ENCODE results near the gene FCF1. TPM values are rescaled to one million over a fixed set of nuclear protein-coding genes. Genes with fewer than 3 reads are reported as not detected.
A peak's percentile ranks its signal among the peaks of the same experiment; 100 is the strongest.

The FCF1 gene
- total RNA-seq, 1 donor from 2014 or later: 10.0 TPM

DNA sequence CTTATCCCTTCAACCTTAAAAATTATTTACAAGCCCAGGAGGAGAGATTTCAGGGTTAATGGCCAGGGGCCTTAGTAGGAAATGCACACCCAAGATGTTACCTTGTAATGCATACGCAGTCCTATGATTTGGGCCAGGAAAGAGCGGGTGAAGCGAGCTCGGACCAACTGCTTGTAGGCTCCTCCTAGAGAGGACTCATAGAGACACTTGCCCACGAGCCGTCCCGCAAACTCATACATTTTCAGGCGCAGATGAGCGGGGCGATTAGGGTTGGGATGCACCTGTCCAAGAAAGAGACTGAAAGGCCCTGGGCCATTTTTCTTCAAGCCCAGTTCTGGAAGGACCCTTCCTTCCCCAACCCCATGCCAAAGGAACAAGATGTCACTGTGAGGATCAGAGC, 43.1 kb upstream of the FCF1 start:
- Histone ChIP-seq H3K27ac (peak overlapping the region; percentile 78 to 87), H3K27me3 (no peaks in the 10 kb centered on the region), H3K4me3 (no peak overlapping the region), H3K36me3 (peaks cover 24 to 57% of the 10 kb centered on the region in 2 donors), H3K4me1 (peaks cover 3 to 15% of the 10 kb centered on the region in 2 donors), H3K9me3 (no peaks in the 10 kb centered on the region)
- intact Hi-C loops (cut with DNase I): loop anchor here (2.0 kb wide), 1 partner anchor 57 kb away; the partner anchor contains the start of gene LTBP2
- TF ChIP-seq, protein P1, sequence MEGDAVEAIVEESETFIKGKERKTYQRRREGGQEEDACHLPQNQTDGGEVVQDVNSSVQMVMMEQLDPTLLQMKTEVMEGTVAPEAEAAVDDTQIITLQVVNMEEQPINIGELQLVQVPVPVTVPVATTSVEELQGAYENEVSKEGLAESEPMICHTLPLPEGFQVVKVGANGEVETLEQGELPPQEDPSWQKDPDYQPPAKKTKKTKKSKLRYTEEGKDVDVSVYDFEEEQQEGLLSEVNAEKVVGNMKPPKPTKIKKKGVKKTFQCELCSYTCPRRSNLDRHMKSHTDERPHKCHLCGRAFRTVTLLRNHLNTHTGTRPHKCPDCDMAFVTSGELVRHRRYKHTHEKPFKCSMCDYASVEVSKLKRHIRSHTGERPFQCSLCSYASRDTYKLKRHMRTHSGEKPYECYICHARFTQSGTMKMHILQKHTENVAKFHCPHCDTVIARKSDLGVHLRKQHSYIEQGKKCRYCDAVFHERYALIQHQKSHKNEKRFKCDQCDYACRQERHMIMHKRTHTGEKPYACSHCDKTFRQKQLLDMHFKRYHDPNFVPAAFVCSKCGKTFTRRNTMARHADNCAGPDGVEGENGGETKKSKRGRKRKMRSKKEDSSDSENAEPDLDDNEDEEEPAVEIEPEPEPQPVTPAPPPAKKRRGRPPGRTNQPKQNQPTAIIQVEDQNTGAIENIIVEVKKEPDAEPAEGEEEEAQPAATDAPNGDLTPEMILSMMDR (IDR thresholded peaks at IDR 0.05): no peak
- DNase-seq (ENCODE audit: low spot score in 2 of 2): no peak

DNA sequence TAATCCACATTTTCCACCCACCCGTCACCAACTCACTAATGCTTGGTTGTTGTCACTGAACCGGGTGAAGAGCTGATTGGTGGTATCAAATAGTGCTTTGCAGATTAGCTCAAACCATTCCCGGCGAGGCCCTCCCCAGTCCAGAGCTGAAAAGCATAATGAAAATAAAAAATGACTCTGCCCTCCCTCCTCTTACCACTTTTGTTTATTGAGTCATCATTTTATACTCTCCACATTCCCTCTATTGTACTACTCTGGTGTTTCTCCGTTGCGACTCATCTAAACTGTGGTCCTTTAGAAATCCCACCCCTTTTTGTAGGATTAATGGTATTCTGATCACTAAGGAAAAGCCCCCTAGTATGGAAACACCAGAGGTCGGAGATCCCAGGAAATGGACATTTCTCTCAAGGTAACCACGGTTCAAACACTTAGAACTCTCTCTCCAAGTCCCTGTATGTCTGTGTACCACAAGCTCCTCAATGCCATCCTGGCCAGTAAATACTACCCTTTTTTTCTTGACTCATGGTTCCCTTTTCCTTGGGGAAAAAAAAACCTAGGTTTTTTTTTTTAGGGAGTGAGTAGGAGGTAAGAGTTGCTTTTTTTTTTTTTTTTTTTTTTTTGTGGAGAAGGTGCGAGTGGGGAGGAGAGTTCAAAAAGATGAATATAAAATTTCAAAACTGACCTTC, 42.1 kb upstream of the FCF1 start:
- peaks cover 34 to 68% of the 10 kb centered on the region in 2 donors for H3K36me3 ChIP-seq
- H3K4me3 ChIP-seq: no peak overlapping the region
- H3K9me3 ChIP-seq: no peaks in the 10 kb centered on the region
- H3K27ac ChIP-seq: peak overlapping the region; percentile 78 to 87
- TF ChIP-seq, protein P1 (IDR thresholded peaks at IDR 0.05): no peak
- no peaks in the 10 kb centered on the region for H3K27me3 ChIP-seq
- no peak for DNase-seq (ENCODE audit: low spot score in 2 of 2)
- peaks cover 3 to 15% of the 10 kb centered on the region in 2 donors for H3K4me1 ChIP-seq
- intact Hi-C loops (cut with DNase I): loop anchor here (1.0 to 2.0 kb wide), 2 partner anchors 42 to 58 kb away; partner anchors contain the start of genes AREL1, FCF1 and LTBP2

DNA sequence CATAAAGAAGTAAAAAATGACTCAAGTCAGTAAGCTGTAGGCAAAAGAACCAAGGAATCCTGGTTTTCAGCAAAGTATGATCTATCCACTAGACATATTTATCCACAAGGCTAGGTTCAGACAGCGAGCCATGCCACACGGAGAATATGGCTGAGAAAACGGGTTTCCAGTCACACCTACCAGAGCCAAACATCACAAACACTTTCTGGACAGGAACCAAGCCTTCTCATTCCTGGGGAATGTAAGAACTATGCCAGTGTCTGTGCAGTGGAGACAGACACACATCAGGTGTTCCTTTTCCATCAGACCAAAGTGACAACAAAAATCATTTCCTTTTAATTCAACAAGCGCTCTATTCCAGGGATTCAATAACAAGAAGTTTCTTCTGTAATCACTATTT, 41.2 kb upstream of the FCF1 start:
- peak in 1 of 2 donors; percentile 77 for DNase-seq (ENCODE audit: low spot score in 2 of 2)
- Histone ChIP-seq H3K4me3 (no peak overlapping the region), H3K9me3 (no peaks in the 10 kb centered on the region), H3K27ac (peak overlapping the region; percentile 78 to 87), H3K27me3 (no peaks in the 10 kb centered on the region), H3K36me3 (peaks cover 34 to 73% of the 10 kb centered on the region in 2 donors), H3K4me1 (peaks cover 3 to 15% of the 10 kb centered on the region in 2 donors)
- TF ChIP-seq, protein P1 (IDR thresholded peaks at IDR 0.05): no peak
- intact Hi-C loops (cut with DNase I): loop anchor here (1.0 to 2.0 kb wide), 2 partner anchors 42 to 59 kb away; partner anchors contain the start of genes AREL1, FCF1 and LTBP2

DNA sequence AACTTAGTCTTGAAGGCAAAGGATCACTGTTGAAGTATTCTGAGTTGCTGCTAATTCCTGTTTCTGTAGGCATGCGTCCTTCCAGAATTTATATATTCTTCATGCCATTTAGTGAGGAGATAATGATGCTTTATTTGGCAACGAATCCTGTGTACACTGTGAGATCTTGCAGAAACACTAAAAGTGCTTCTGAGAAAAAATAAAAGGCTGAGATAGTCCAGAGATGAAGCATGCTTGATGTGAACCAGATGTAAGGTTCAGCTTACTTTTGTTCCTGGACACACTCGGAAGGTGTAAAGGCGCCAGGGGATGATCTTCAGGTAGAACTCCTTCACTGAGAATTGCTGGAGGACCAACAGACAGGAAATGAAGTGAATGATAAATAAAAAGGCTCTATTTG, 39.2 kb upstream of the FCF1 start:
- TF ChIP-seq, protein P1 (IDR thresholded peaks at IDR 0.05): no peak
- intact Hi-C loops (cut with DNase I): no loop called here
- H3K36me3 ChIP-seq: peaks cover 27 to 55% of the 10 kb centered on the region in 2 donors
- no peak for DNase-seq (ENCODE audit: low spot score in 2 of 2)
- H3K4me3 ChIP-seq: no peak overlapping the region
- peak overlapping the region; percentile 78 to 87 for H3K27ac ChIP-seq
- peaks cover 3 to 15% of the 10 kb centered on the region in 2 donors for H3K4me1 ChIP-seq
- no peaks in the 10 kb centered on the region for H3K9me3 ChIP-seq
- no peaks in the 10 kb centered on the region for H3K27me3 ChIP-seq

GRCh38 chr14:74675219-74675618, 37.7 kb upstream of the FCF1 start:
- no peak for DNase-seq (ENCODE audit: low spot score in 2 of 2)
- Histone ChIP-seq H3K36me3 (peaks cover 15 to 53% of the 10 kb centered on the region in 2 donors), H3K4me3 (no peak overlapping the region), H3K4me1 (peaks cover 0 to 9% of the 10 kb centered on the region in 2 donors), H3K9me3 (no peaks in the 10 kb centered on the region), H3K27ac (peak overlapping the region in 1 of 2 donors; percentile 10), H3K27me3 (no peaks in the 10 kb centered on the region)
- TF ChIP-seq, protein P1 (IDR thresholded peaks at IDR 0.05): no peak
- intact Hi-C loops (cut with DNase I): no loop called here
